Left kidney (tissue), 2 donors: ENCODE measurements around the gene AKR1A1. TPM values are rescaled to one million over a fixed set of nuclear protein-coding genes. Genes with fewer than 3 reads are reported as not detected.
"Not testable (repeated sequence)": the region's sequence is repeated elsewhere in the genome, so short reads cannot be mapped to it uniquely, and the experiment has no call there.

Experiments used
- DNase-seq: peaks from one replicate; pipeline ENCODE4 v3.0.0-alpha.2; 2013
- polyA plus RNA-seq: library from polyadenylated mRNA; unstranded; fragments of 120-200 nt; gene quantifications from one replicate; pipeline ENCODE4 v1.2.1, GENCODE V29; 2013; ENCODE audit not compliant: insufficient read length

AKR1A1 gene
- polyA plus RNA-seq, 1 donor: 319 TPM

GRCh38 chr1:45566722-45567121, 16.1 kb downstream of the AKR1A1 start:
- no peak for DNase-seq

GRCh38 chr1:45567911-45568310, 17.3 kb downstream of the AKR1A1 start:
- DNase-seq: no peak

GRCh38 chr1:45568421-45568820, 17.8 kb downstream of the AKR1A1 start:
- no peak for DNase-seq

- DNase-seq: no peak
These were observed 18.9 kb downstream of the AKR1A1 start for GRCh38 chr1:45569571-45569961.

- peak; percentile 68 for DNase-seq
These were observed 19.4 kb downstream of the AKR1A1 start for GRCh38 chr1:45569962-45570581.

GRCh38 chr1:45570631-45571030, 20.0 kb downstream of the AKR1A1 start:
- DNase-seq: no peak

- no peak for DNase-seq
These were observed 22.7 kb downstream of the AKR1A1 start for GRCh38 chr1:45573231-45573804.

- DNase-seq: no peak
These were observed 23.5 kb downstream of the AKR1A1 start for GRCh38 chr1:45574105-45574626.

GRCh38 chr1:45583264-45583665, 32.6 kb downstream of the AKR1A1 start:
- DNase-seq: peak; percentile 96

GRCh38 chr1:45583666-45584350, 33.2 kb downstream of the AKR1A1 start, which contains the start of gene NASP:
Gene NASP, plus strand, starts transcription at chr1:45584041. Its CDS starts 106 bp downstream, at chr1:45584147.
- peak; percentile 93 for DNase-seq

GRCh38 chr1:45584351-45585109, 33.9 kb downstream of the AKR1A1 start:
- DNase-seq: peak; percentile 93

- DNase-seq: no peak
These were observed 34.4 kb downstream of the AKR1A1 start for GRCh38 chr1:45585110-45585426.

- no peak for DNase-seq
These were observed 35.0 kb downstream of the AKR1A1 start for GRCh38 chr1:45585496-45586075.

- no peak for DNase-seq
These were observed 36.1 kb downstream of the AKR1A1 start for GRCh38 chr1:45586769-45587168.

GRCh38 chr1:45589861-45590260, 39.2 kb downstream of the AKR1A1 start:
- DNase-seq: no peak

GRCh38 chr1:45594412-45594811, 43.8 kb downstream of the AKR1A1 start:
- DNase-seq: no peak

- DNase-seq: not testable (repeated sequence)
These were observed 46.1 kb downstream of the AKR1A1 start for GRCh38 chr1:45596765-45597164.

GRCh38 chr1:45604239-45604638, 53.6 kb downstream of the AKR1A1 start:
- no peak for DNase-seq

GRCh38 chr1:45607404-45608074, 56.9 kb downstream of the AKR1A1 start:
- no peak for DNase-seq

GRCh38 chr1:45608175-45609156, 57.8 kb downstream of the AKR1A1 start:
- no peak for DNase-seq
